ENCODE results near the gene FAM53C. TPM values are rescaled to one million over a fixed set of nuclear protein-coding genes. Genes with fewer than 3 reads are reported as not detected.
"Not testable (repeated sequence)": the region's sequence is repeated elsewhere in the genome, so short reads cannot be mapped to it uniquely, and the experiment has no call there.

The FAM53C gene
- total RNA-seq, 1 experiment from 2014 or later = 19.5 TPM

GRCh38 chr5:138351056-138351455 is 13.0 kb downstream of the FAM53C start:
- peak; percentile 58 for DNase-seq (ENCODE audit: low read depth)

- no peak for DNase-seq (ENCODE audit: low read depth)
Measured at GRCh38 chr5:138351517-138351916, 13.5 kb downstream of the FAM53C start.

GRCh38 chr5:138352071-138352721 is 14.1 kb downstream of the FAM53C start, which contains the start of gene KDM3B:
TSS of gene KDM3B (plus strand) at chr5:138352685. CDS start at chr5:138352796, 111 bp downstream.
- DNase-seq (ENCODE audit: low read depth) = peak; percentile 92

GRCh38 chr5:138352722-138353559 is 14.9 kb downstream of the FAM53C start:
- peak; percentile 72 for DNase-seq (ENCODE audit: low read depth)

GRCh38 chr5:138353560-138354080 is 15.6 kb downstream of the FAM53C start:
- DNase-seq (ENCODE audit: low read depth) = no peak

- no peak for DNase-seq (ENCODE audit: low read depth)
Measured at GRCh38 chr5:138354387-138354786, 16.3 kb downstream of the FAM53C start.

- peak; percentile 73 for DNase-seq (ENCODE audit: low read depth)
Measured at GRCh38 chr5:138354926-138355378, 16.9 kb downstream of the FAM53C start.

- DNase-seq (ENCODE audit: low read depth) = no peak
Measured at GRCh38 chr5:138359621-138360020, 21.6 kb downstream of the FAM53C start.

- DNase-seq (ENCODE audit: low read depth) = no peak
Measured at GRCh38 chr5:138360941-138361452, 22.9 kb downstream of the FAM53C start.

GRCh38 chr5:138364576-138364975 is 26.5 kb downstream of the FAM53C start:
- DNase-seq (ENCODE audit: low read depth) = no peak

- no peak for DNase-seq (ENCODE audit: low read depth)
Measured at GRCh38 chr5:138366632-138367382, 28.7 kb downstream of the FAM53C start.

GRCh38 chr5:138369261-138369660 is 31.2 kb downstream of the FAM53C start:
- no peak for DNase-seq (ENCODE audit: low read depth)

- DNase-seq (ENCODE audit: low read depth) = no peak
Measured at GRCh38 chr5:138369706-138370105, 31.6 kb downstream of the FAM53C start.

- DNase-seq (ENCODE audit: low read depth) = no peak
Measured at GRCh38 chr5:138370537-138370936, 32.5 kb downstream of the FAM53C start.

- DNase-seq (ENCODE audit: low read depth) = no peak
Measured at GRCh38 chr5:138371454-138371853, 33.4 kb downstream of the FAM53C start.

- no peak for DNase-seq (ENCODE audit: low read depth)
Measured at GRCh38 chr5:138372225-138372624, 34.2 kb downstream of the FAM53C start.

- DNase-seq (ENCODE audit: low read depth) = no peak
Measured at GRCh38 chr5:138372653-138373052, 34.6 kb downstream of the FAM53C start.

GRCh38 chr5:138382347-138382746 is 44.3 kb downstream of the FAM53C start:
- no peak for DNase-seq (ENCODE audit: low read depth)

GRCh38 chr5:138385660-138386059 is 47.6 kb downstream of the FAM53C start:
- DNase-seq (ENCODE audit: low read depth) = no peak

GRCh38 chr5:138386290-138386689 is 48.2 kb downstream of the FAM53C start:
- no peak for DNase-seq (ENCODE audit: low read depth)

- no peak for DNase-seq (ENCODE audit: low read depth)
Measured at GRCh38 chr5:138389332-138389731, 51.3 kb downstream of the FAM53C start.

GRCh38 chr5:138389911-138390310 is 51.8 kb downstream of the FAM53C start:
- not testable (repeated sequence) for DNase-seq (ENCODE audit: low read depth)
